Psoas muscle (tissue), 8 donors: ENCODE data around the gene BRWD1. TPM values are rescaled to one million over a fixed set of nuclear protein-coding genes. Genes with fewer than 3 reads are reported as not detected.
"Not testable (repeated sequence)": the region's sequence is repeated elsewhere in the genome, so short reads cannot be mapped to it uniquely, and the experiment has no call there.

Source experiments
- ATAC-seq, 4 donors: fragments of 200-7000 bp; cut with Tn5 transposase; one replicate each; pipeline ENCODE4 v1.9.1; 2020; ENCODE audit warnings: moderate library complexity in 3 of 4, mild to moderate bottlenecking in 2 of 4
- DNase-seq, 2 donors: peaks; one replicate each; pipeline ENCODE4 v3.0.0-alpha.2; 2020
- H3K27ac ChIP-seq: fragments of 200-600 bp; one replicate; pipeline ENCODE4 v1.8.0; 2022
- H3K27me3 ChIP-seq, 3 donors: fragments of 200-600 bp in 1 of 3; one replicate each; pipeline versions ENCODE4 v1.6.1 to v1.8.0; 2013 to 2022; ENCODE audit warnings: low read length in 2 of 3, mild to moderate bottlenecking in 2 of 3, moderate library complexity in 1 of 3; ENCODE audit not compliant: insufficient read depth in 3 of 3
- H3K36me3 ChIP-seq, 2 donors: fragments of 200-600 bp in 1 of 2; one replicate each; pipeline versions ENCODE4 v1.6.1 to v1.8.0; 2013 to 2022; ENCODE audit warnings: low read depth in 1 of 2, mild to moderate bottlenecking in 1 of 2, moderate library complexity in 1 of 2; ENCODE audit not compliant: insufficient read depth in 1 of 2
- H3K4me1 ChIP-seq: fragments of 200-600 bp; one replicate; pipeline ENCODE4 v1.8.0; 2022
- H3K4me3 ChIP-seq: fragments of 200-600 bp; one replicate; pipeline ENCODE4 v1.8.0; 2022; ENCODE audit warnings: mild to moderate bottlenecking
- H3K9me3 ChIP-seq: fragments of 200-600 bp; one replicate; pipeline ENCODE4 v1.8.0; 2022
- CTCF ChIP-seq: fragments of 200-600 bp; IDR thresholded peaks from one replicate; pipeline ENCODE4 v1.8.0; 2022; ENCODE audit warnings: antibody characterized with exemption
- WGBS, 3 donors: extraction: QIAGEN DNeasy Blood & Tissue Kit; methylation state at CpG; one replicate each; pipeline versions ENCODE4 v1.1.6 to v1.1.7; 2013; 5-methylcytosine and 5-hydroxymethylcytosine counted together
- intact Hi-C, 2 donors: fragments of 100-400 bp; cut with DNase I; formaldehyde crosslinking; loops; one replicate each; pipeline versions ENCODE4 v1.11.0 to v1.14.2; 2022
- polyA plus RNA-seq, 3 donors: library from polyadenylated mRNA; stranded (reverse); fragments of 200-250 nt; gene quantifications; one replicate each; pipeline ENCODE4 v1.2.3, GENCODE V29; 2013
- total RNA-seq, 4 donors: library from RNA; stranded (reverse); fragmentation: NEBNext Ultra II Directional in 2 of 4; extraction: Animal tissue kit (Norgen Biotek cat#: 25700) in 2 of 4; gene quantifications; one replicate each; pipeline versions ENCODE4 v1.2.1 to v1.2.4, GENCODE V29; 2021 to 2023
- donor health status: healthy with polysubstance abuse.
- donor health status: DM: no; HTN: no; CAD: no; lungs with moderate emphysema.
- donor health status: Bipolar disorder and iron deficiency.
- donor health status: healthy.
- donor health status: DM: yes; HTN: yes; CAD: no.
- donor health status: DM: no; HTN: no; CAD: no.
- donor health status: DM: no; HTN: no; CAD: no.
- donor health status: DM: yes; HTN: yes; CAD: no.

The BRWD1 gene
- total and polyA plus RNA-seq, 7 donors = 12.6 to 33.0 (median 30.2) TPM

GRCh38 chr21:39137248-39138178 is 175.9 kb downstream of the BRWD1 start:
- no peak for ATAC-seq
- no peak for DNase-seq

GRCh38 chr21:39136711-39137110 is 176.7 kb downstream of the BRWD1 start:
- Histone ChIP-seq H3K27ac (no peak overlapping the region), H3K4me1 (no peaks in the 10 kb centered on the region), H3K27me3 (no peaks in the 10 kb centered on the region), H3K36me3 (no peaks in the 10 kb centered on the region), H3K4me3 (no peak overlapping the region), H3K9me3 (no peaks in the 10 kb centered on the region)
- no peak for DNase-seq
- intact Hi-C loops = loop anchor here in 1 of 2 donors (5.0 kb wide), 2 partner anchors 404 to 629 kb away; no protein-coding TSS in a partner anchor
- no peak for TF ChIP-seq CTCF
- peak; percentile 23 to 71 (median 36) for ATAC-seq
- 77 to 94% (median 85%) methylated on average over 5 of the region's 5 CpGs for WGBS, 3 donors

More at GRCh38 chr21:39137248-39138178, 175.9 kb downstream of the BRWD1 start:
- Histone ChIP-seq H3K9me3 (no peaks in the 10 kb centered on the region), H3K27ac (no peak overlapping the region), H3K27me3 (no peaks in the 10 kb centered on the region), H3K4me3 (no peak overlapping the region), H3K36me3 (no peaks in the 10 kb centered on the region), H3K4me1 (no peaks in the 10 kb centered on the region)
- intact Hi-C loops = loop anchor here (2.0 to 5.0 kb wide), 4 partner anchors 403 to 633 kb away; no protein-coding TSS in a partner anchor
- 82 to 85% (median 82%) methylated on average over 14 of the region's 14 CpGs for WGBS, 3 donors
- no peak for TF ChIP-seq CTCF

GRCh38 chr21:39136138-39136537 is 177.3 kb downstream of the BRWD1 start:
- not testable (repeated sequence) for H3K9me3 ChIP-seq, H3K27me3 ChIP-seq, H3K36me3 ChIP-seq, H3K4me1 ChIP-seq, H3K4me3 ChIP-seq, H3K27ac ChIP-seq, DNase-seq
- ATAC-seq = peak in 3 of 4 donors; percentile 60 to 68 (median 64)
- WGBS, 3 donors = 52 to 74% (median 57%) methylated on average over 6 to 8 of the region's 8 CpGs
- peak; percentile 32 for TF ChIP-seq CTCF
- intact Hi-C loops = loop anchor here in 1 of 2 donors (5.0 kb wide), 2 partner anchors 404 to 629 kb away; no protein-coding TSS in a partner anchor

- intact Hi-C loops = no loop called here
- WGBS, 3 donors = 89 to 93% (median 90%) methylated on average over 15 of the region's 15 CpGs
- H3K27me3 ChIP-seq = no peaks in the 10 kb centered on the region
Observed at GRCh38 chr21:39134288-39134810, 179.1 kb downstream of the BRWD1 start.

More at GRCh38 chr21:39134288-39134810, 179.1 kb downstream of the BRWD1 start:
- Histone ChIP-seq H3K4me1 (no peaks in the 10 kb centered on the region), H3K4me3 (no peak overlapping the region), H3K36me3 (no peaks in the 10 kb centered on the region), H3K9me3 (no peaks in the 10 kb centered on the region), H3K27ac (no peak overlapping the region)
- no peak for TF ChIP-seq CTCF
- no peak for ATAC-seq
- DNase-seq = no peak

Other genes starting within 250 kb of the BRWD1 start
- 10 to 100 TPM; 20.5 to 50.3 (median 38.3) TPM for gene PSMG1, start 130.2 kb downstream of the BRWD1 start, total RNA-seq
- gene PSMG1, start 130.2 kb downstream of the BRWD1 start, polyA plus RNA-seq = 10 to 100 TPM; 44.0 to 52.1 (median 45.0) TPM
- 10 to 100 TPM; 16.0 to 37.2 (median 20.6) TPM for gene HMGN1, start 35.5 kb upstream of the BRWD1 start, total RNA-seq
- 10 to 100 TPM; 13.9 to 27.5 (median 17.7) TPM for gene HMGN1, start 35.5 kb upstream of the BRWD1 start, polyA plus RNA-seq
- 1 to 10 TPM; 2.3 to 5.3 (median 3.4) TPM for gene LCA5L, start 132.1 kb upstream of the BRWD1 start, total RNA-seq
- 1 to 10 TPM; 1.2 to 5.3 (median 3.3) TPM for gene LCA5L, start 132.1 kb upstream of the BRWD1 start, polyA plus RNA-seq
- 100 to 1,000 TPM; 147 to 441 (median 283) TPM for gene SH3BGR, start 138.3 kb upstream of the BRWD1 start, total RNA-seq
- gene SH3BGR, start 138.3 kb upstream of the BRWD1 start, polyA plus RNA-seq = 100 to 1,000 TPM in 2 of 3 donors, 10 to 100 TPM in 1; 44.2 to 314 (median 240) TPM